Calu3 (cell line): Measurements from ENCODE around the gene SMTN. TPM values are rescaled to one million over a fixed set of nuclear protein-coding genes. Genes with fewer than 3 reads are reported as not detected.
A peak's percentile ranks its signal among the peaks of the same experiment; 100 is the strongest.

Experiments
- BruUV-seq: library from RNA; stranded (reverse); fragments of 400-500 nt; replicated peaks from 2 replicates; lab custom pipeline; 2021; lab: Mats Ljungman, UMichigan
- CTCF ChIA-PET: fragments of 300-600 bp; sonication (Branson Sonifier 250); formaldehyde crosslinking; loops from one replicate; lab custom pipeline; 2022; ENCODE audit warnings: antibody characterized with exemption; lab: Charles Lee
- DNase-seq: peaks from one replicate; pipeline ENCODE4 v3.0.0; 2022
- H3K27ac Mint-ChIP-seq: one replicate; pipeline ENCODE4 v1.8.0; 2022; ENCODE audit warnings: mixed read lengths; ENCODE audit not compliant: unreplicated experiment
- H3K27me3 Mint-ChIP-seq: one replicate; pipeline ENCODE4 v1.8.0; 2022; ENCODE audit warnings: mixed read lengths; ENCODE audit not compliant: unreplicated experiment
- H3K36me3 Mint-ChIP-seq: one replicate; pipeline ENCODE4 v1.8.0; 2022; ENCODE audit warnings: mild to moderate bottlenecking, moderate library complexity, mixed read lengths; ENCODE audit not compliant: insufficient read depth, unreplicated experiment
- H3K4me1 Mint-ChIP-seq: one replicate; pipeline ENCODE4 v1.8.0; 2022; ENCODE audit warnings: mild to moderate bottlenecking, low read depth, mixed read lengths; ENCODE audit not compliant: unreplicated experiment
- H3K4me3 Mint-ChIP-seq: one replicate; pipeline ENCODE4 v1.8.0; 2022; ENCODE audit warnings: mild to moderate bottlenecking, low read depth, moderate library complexity, mixed read lengths; ENCODE audit not compliant: unreplicated experiment
- H3K9me3 Mint-ChIP-seq: one replicate; pipeline ENCODE4 v1.8.0; 2022; ENCODE audit warnings: low read depth, mixed read lengths; ENCODE audit not compliant: unreplicated experiment
- CTCF ChIP-seq: fragments of 200-600 bp; IDR thresholded peaks from one replicate; pipeline ENCODE4 v1.8.0; 2022; ENCODE audit warnings: antibody characterized with exemption; ENCODE audit not compliant: unreplicated experiment
- intact Hi-C: fragments of 100-400 bp; cut with micrococcal nuclease; formaldehyde crosslinking; loops from one replicate; pipeline ENCODE4 v1.10.0; 2022; ENCODE audit not compliant: unreplicated experiment
- total RNA-seq: library from RNA; stranded (reverse); gene quantifications from 2 replicates; pipeline ENCODE4 v1.2.3, GENCODE V29; 2022

Gene SMTN
- total RNA-seq, 1 experiment from 2014 or later, result 61.0 TPM

GRCh38 chr22:31079095-31079642 lies 1.9 kb upstream of the SMTN start:
- CTCF ChIA-PET, result no interaction called here
- no peak for DNase-seq
- no TSS peak for BruUV-seq
- Mint-ChIP-seq H3K4me3 (no peak overlapping the region), H3K36me3 (peaks cover 30% of the 10 kb centered on the region), H3K27ac (no peak overlapping the region), H3K27me3 (no peaks in the 10 kb centered on the region), H3K4me1 (peaks cover 28% of the 10 kb centered on the region), H3K9me3 (no peaks in the 10 kb centered on the region)
- no peak for TF ChIP-seq CTCF
- intact Hi-C loops, result no loop called here

GRCh38 chr22:31080164-31080847 lies 812 bp upstream of the SMTN start:
- H3K4me3 Mint-ChIP-seq, result peak overlapping the region; percentile 91
- CTCF ChIA-PET, result interaction anchor here (0.6 to 1.4 kb wide), 4 partner anchors 27 to 1425 kb away, joined by 3 to 6 read pairs (median 4); partner anchors contain the start of genes MORC2 and SELENOM
- no peaks in the 10 kb centered on the region for H3K9me3 Mint-ChIP-seq
- H3K27me3 Mint-ChIP-seq, result no peaks in the 10 kb centered on the region
- TF ChIP-seq CTCF, result no peak
- intact Hi-C loops, result loop anchor here (5.0 kb wide), 1 partner anchor 113 kb away; the partner anchor contains the start of genes MORC2 and TUG1
- no TSS peak for BruUV-seq
- H3K27ac Mint-ChIP-seq, result peak overlapping the region; percentile 82
- H3K36me3 Mint-ChIP-seq, result peaks cover 41% of the 10 kb centered on the region
- no peak for DNase-seq
- peaks cover 28% of the 10 kb centered on the region for H3K4me1 Mint-ChIP-seq

GRCh38 chr22:31081963-31082605 lies 966 bp downstream of the SMTN start:
- DNase-seq, result no peak
- Mint-ChIP-seq H3K27me3 (no peaks in the 10 kb centered on the region), H3K9me3 (no peaks in the 10 kb centered on the region), H3K36me3 (peaks cover 43% of the 10 kb centered on the region), H3K4me3 (peak overlapping the region; percentile 91), H3K27ac (peak overlapping the region; percentile 82), H3K4me1 (peaks cover 28% of the 10 kb centered on the region)
- CTCF ChIA-PET, result interaction anchor here (2.0 kb wide), 1 partner anchor 113 kb away, joined by 8 read pairs; the partner anchor contains the start of genes MORC2 and TUG1
- BruUV-seq, result no TSS peak
- intact Hi-C loops, result loop anchor here (1.0 to 5.0 kb wide), 2 partner anchors 115 to 134 kb away; partner anchors contain the start of genes MORC2 and TUG1
- TF ChIP-seq CTCF, result no peak

- Mint-ChIP-seq H3K27me3 (no peaks in the 10 kb centered on the region), H3K9me3 (no peaks in the 10 kb centered on the region), H3K4me3 (peak overlapping the region; percentile 91), H3K4me1 (peaks cover 28% of the 10 kb centered on the region), H3K36me3 (peaks cover 43% of the 10 kb centered on the region), H3K27ac (peak overlapping the region; percentile 82)
- BruUV-seq, result no TSS peak
- intact Hi-C loops, result loop anchor here (5.0 kb wide), 1 partner anchor 115 kb away; the partner anchor contains the start of genes MORC2 and TUG1
- DNase-seq, result peak; percentile 80
- CTCF ChIA-PET, result interaction anchor here (0.6 to 2.0 kb wide), 3 partner anchors 68 to 190 kb away, joined by 3 to 8 read pairs (median 3); partner anchors contain the start of genes MORC2 and TUG1
- TF ChIP-seq CTCF, result peak; percentile 71
These were observed 1.7 kb downstream of the SMTN start for GRCh38 chr22:31082606-31083376.
